Activated CD4-positive, alpha-beta T cell treated with anti-CD3 and anti-CD28 coated beads for 24 hours (primary cell): ENCODE results near the gene DDX24.

Experiments used
- DNase-seq, 2 donors: peaks; one replicate each; pipeline ENCODE4 v3.0.0-alpha.2; 2020; ENCODE audit warnings: low read depth in 2 of 2

The DDX24 gene

DNA sequence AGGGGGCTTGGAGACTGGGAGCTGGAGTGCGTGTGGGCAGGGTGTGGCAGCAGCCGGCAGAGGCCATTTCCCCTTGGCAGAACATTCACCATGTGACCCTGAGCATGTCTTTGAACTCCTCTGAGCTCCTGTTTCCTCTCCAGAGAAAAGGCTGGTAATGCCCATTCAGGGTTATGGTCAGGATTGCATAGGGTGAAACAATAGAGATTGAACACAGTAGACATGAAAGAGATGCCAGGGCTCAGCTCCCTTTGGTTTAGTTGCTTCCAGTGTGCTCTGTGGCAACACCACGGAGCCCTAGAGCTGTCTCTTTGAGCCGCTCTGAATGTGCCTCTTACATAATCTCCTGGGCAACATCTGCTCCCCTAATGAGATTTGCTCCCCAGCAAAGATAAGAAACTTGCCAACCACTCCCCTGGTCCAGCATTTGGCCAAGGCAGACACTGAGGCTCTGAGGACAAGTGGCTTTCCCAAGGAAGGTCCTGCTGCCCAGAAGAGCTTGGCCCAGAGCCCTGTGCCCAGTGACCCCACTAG is 34.1 kb upstream of the DDX24 start:
- no peak for DNase-seq

DNA sequence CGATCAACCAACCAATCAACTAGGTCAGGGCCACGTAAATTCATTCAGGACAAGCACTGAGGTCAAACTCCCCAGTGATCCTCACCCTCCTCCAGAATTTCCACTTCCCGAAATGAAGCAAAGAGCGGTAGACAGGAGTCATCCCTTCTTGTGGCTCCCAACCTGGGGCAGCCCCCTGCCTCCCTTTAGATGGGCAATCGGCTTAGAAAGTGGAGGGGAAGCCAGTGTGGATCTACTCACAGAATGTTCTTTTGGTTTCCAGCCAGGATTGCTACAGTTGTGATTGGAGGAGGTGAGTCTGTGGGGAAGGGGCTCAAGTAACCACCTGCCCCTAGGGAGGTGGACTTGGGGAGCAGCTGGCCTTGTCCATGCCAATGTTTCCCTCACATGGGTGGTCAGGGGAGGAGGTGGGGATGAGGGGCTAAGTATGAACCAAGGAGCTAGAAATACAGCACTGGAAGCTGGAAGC is 33.6 kb upstream of the DDX24 start:
- no peak for DNase-seq

DNA sequence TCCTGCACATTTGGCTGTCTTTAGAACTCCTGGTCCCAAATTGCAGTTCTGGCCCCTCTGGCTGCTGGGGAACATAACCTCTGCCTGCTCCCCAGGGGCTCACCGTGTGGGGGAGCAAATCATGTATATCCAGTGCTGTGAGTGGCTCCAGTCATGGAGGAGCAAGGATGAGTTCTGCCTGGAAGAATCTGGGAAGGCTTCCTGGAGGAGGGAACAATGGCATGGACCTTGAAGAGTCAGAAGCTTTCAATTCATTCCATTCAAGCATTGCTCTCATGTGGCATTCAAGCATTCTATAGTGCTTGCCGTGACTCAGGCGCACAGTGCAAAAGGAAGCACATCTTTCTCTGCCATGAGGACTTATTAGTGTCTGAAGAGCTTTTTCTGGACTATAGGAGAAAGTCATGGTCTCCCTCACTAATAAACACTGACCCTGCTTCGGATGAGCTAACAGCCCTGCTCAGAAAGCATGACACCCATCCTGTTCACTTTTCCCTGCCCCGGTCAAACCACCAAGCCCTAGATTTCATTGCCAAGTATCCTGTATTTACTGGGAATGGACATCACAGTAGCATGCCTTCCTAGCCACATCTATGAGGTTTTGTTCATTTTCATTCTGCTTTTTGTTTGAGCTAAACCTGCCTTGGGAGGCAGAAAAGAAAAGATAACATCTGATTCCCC is 33.0 kb upstream of the DDX24 start:
- DNase-seq, result no peak

DNA sequence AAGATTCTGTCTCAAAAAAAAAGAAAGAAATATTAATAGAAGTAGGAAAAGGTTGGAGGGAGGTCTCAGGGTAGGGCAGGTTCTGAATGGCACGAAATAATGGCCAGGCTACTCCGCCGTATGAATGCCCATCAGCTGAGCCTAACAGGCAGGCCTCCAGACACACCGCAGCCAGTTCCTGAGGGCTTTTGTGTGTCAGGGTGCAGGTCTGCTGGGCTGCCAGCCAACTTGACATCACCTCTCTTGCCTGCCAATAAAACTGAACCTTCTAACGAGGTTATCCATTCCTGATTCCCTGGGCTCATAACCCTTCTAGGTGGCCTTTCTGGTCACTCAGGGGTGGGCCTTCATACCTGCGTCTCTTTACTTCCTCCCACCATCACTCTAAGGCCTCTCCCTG is 32.5 kb upstream of the DDX24 start:
- DNase-seq, result no peak

DNA sequence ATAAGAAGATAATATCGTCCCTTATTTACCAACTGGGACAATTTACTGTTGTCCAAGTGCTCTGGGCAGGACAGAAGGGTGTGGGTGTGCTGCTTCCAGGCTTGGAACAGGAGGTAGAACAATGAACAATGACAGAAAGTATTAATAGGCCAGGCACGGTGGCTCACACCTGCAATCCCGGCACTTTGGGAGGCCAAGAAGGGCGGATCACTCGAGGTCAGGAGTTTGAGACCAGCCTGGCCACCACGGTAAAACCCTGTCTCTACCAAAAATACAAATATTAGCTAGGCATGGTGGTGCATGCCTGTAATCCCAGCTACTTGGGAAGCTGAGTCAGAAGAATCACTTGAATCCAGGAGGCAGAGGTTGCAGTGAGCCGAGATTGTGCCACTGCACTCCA is 32.1 kb upstream of the DDX24 start:
- DNase-seq, result no peak

DNA sequence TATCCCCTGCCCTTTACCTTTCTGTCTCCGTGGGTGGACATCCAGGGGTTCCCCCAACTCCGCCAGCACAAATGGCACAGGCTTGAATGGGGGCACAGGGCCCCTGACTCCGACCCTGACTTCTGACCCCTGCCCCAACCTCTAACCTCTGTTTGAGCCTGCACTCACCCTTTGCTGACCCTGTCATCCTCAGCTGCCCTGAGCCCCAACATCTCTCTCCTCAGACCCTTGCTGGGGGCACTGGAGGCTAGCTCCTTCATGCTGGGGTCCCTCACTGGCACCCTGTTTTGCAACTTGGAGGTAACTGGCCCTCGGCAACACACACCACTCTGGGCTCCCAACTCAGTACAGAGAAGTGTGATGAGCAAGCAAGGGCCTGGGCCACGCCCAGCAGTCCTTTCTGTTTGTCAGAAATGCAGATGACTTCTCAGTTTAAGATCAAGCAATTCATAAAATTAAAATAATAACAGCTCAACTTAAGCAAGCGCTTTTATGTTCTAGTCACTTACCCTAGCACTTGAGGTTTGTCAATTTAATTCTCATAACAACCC is 31.6 kb upstream of the DDX24 start:
- DNase-seq, result no peak

DNA sequence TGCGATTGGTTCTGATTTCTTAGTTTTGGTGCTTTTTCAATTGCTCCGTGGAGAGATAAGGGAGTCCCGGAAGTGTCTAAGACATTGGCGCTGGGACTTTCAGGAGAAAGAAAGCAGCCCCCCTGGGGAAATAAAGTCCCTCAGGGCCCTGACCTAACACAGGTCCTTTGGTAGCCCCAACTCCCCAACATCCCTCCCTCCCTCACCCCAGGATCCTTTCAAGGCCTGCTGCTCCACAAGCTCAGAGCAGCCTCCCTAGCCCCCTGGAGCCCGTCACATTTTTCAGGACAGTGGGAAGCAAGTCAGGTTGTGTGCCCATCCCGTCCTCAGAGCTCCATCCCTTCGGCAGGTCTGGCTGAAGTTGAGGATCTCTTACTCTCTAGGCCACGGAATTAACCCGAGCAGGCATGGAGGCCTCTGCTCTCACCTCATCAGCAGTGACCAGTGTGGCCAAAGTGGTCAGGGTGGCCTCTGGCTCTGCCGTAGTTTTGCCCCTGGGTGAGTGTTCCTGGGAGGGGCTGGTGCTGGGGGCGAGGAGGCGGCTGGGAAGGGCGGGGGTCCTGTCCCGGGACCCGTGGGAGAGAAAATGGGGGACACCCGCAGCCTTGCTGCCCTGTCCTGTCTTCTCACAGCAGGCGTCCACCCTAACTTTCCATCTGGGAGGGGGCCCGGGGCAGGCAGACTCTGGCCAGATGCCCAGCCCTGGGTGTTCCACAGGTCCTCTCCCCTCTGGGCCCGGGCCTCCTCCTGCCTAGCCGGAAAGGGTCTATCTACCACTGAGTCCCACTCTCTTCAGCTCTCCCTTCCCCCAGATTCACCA is 30.5 kb upstream of the DDX24 start:
- no peak for DNase-seq

GRCh38 chr14:94110552-94111181 is 29.7 kb upstream of the DDX24 start, which contains the start of gene IFI27:
Gene IFI27, plus strand, starts transcription at chr14:94110736.
- no peak for DNase-seq

DNA sequence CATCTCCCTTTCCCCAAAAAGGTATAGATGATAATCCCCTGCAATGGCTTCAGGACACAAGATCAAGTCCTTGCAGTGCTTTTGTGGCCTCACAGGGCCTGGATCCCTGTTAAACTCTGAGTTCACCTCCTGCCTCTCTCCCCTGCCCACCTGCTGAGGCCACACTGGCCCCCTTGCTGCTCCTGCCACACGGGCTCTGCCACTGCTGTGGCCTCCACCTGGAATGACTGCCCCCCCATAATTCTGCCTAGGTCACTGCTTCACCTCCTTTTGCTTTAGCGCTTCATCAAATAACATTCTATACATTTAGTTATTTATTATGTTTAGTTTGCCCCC is 28.9 kb upstream of the DDX24 start:
- no peak for DNase-seq

GRCh38 chr14:94104731-94105130 is 23.7 kb upstream of the DDX24 start:
- no peak for DNase-seq

DNA sequence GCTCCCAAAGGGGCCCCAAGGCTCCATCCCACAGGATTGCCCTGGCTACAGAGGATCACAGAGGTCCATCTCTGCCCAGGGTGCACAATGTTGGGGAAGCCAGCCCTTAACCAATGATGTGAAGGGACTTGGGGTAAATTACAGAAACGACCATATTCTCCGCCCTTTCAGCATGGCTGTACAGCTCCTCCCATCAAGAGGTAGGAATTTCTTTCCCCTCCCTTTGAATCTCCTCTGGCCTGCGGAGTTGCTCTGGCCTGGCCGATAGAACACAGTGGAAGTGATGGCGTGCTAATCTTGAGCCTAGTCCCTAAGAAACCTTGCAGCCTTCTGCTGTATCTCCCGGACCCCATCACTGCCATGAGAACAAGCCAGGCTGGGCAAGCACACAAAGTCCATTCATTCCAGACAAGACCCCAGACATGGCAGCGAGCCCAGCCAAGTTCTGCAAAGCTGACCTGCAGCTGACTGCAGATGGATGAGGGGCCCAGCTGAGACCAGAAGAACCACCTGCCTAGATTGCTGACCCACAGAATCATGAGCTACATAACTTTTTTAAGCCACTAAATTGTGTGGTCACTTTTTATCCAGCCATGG is 22.6 kb upstream of the DDX24 start:
- DNase-seq, result no peak

DNA sequence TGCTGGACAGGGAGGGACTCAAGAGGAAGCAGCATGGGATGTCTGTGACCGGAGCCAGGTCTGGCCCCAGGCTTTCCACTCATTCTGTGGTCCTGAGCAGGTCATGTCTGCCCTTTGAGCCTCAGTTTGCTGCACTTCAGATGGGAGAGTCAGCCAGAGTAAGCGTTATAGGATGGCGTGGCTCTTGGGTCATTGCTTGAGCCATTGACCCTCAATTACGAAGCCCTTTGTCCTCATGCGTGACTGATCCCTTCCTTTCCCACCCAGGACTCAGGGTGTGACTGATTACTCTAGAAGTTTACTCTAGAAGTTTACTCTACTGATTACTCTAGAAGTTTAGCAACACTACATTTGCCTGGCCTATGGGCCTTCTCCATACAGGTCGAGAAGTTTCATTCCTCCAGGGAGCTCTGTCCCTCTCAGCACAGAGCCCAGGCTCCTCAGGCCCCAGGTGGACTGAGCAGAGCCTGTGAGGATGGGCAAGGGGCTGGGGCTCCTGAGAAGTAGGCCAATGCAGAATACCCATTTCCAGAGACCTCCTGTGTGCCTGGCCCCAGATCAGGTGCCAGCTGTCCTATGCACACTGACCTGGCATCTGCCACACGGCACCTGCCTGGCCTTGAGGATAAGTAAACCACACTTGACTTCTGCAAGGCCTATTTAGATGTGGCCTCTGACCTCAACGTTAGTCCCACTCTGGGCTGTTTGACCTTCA is 21.9 kb upstream of the DDX24 start:
- DNase-seq, result no peak

- no peak for DNase-seq
Measured at GRCh38 chr14:94101748-94102147, 20.7 kb upstream of the DDX24 start.

GRCh38 chr14:94100847-94101246 is 19.8 kb upstream of the DDX24 start:
- DNase-seq, result no peak

- DNase-seq, result no peak
Measured at GRCh38 chr14:94099006-94099405, 18.0 kb upstream of the DDX24 start.

- DNase-seq, result no peak
Measured at GRCh38 chr14:94098326-94098992, 17.5 kb upstream of the DDX24 start.

GRCh38 chr14:94097091-94097490 is 16.1 kb upstream of the DDX24 start:
- DNase-seq, result no peak

- no peak for DNase-seq
Measured at GRCh38 chr14:94093418-94093817, 12.4 kb upstream of the DDX24 start.

DNA sequence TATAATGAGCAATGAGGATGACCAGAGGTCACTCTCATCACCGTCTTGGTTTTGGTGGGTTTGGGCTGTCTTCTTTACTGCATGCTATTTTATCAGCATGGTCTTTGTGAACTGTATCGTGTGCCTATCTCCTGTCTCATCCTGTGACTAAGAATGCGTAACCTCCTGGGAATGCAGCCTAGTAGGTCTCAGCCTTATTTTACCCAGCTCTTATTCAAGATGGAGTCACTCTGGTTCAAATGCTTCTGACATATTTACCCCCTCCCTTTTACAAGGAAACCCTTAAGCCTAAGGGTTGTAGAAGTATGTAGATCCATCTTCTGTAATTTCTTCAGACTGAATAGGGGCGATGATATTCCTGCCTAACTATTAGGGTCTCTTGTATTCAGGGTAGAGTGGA is 8.5 kb upstream of the DDX24 start:
- no peak for DNase-seq

GRCh38 chr14:94088516-94088915 is 7.5 kb upstream of the DDX24 start:
- no peak for DNase-seq

GRCh38 chr14:94087891-94088290 is 6.9 kb upstream of the DDX24 start:
- DNase-seq, result no peak
